Esophagus (tissue), 2 donors: ENCODE data around the gene RBM38. TPM values are rescaled to one million over a fixed set of nuclear protein-coding genes. Genes with fewer than 3 reads are reported as not detected.

ENCODE experiments used
- H3K27ac ChIP-seq, 2 donors: one replicate each; pipeline ENCODE4 v1.5.1; 2013; ENCODE audit warnings: low read depth in 2 of 2, mild to moderate bottlenecking in 2 of 2, inconsistent platforms in 1 of 2, low read length in 1 of 2, moderate library complexity in 1 of 2
- H3K27me3 ChIP-seq, 2 donors: one replicate each; pipeline ENCODE4 v1.6.1; 2013; ENCODE audit warnings: low read length in 2 of 2, control low read depth in 1 of 2, mild to moderate bottlenecking in 1 of 2; ENCODE audit not compliant: insufficient read depth in 2 of 2, control insufficient read depth in 1 of 2
- H3K36me3 ChIP-seq, 2 donors: one replicate each; pipeline ENCODE4 v1.6.1; 2013; ENCODE audit warnings: low read length in 1 of 2; ENCODE audit not compliant: control insufficient read depth in 2 of 2, insufficient read depth in 2 of 2
- H3K4me1 ChIP-seq, 2 donors: one replicate each; pipeline ENCODE4 v1.6.1; 2013; ENCODE audit warnings: low read length in 1 of 2; ENCODE audit not compliant: control insufficient read depth in 2 of 2, insufficient read depth in 2 of 2
- H3K4me3 ChIP-seq, 2 donors: one replicate each; pipeline ENCODE4 v1.5.1; 2013; ENCODE audit warnings: low read length in 2 of 2, mild to moderate bottlenecking in 2 of 2, low read depth in 1 of 2, moderate library complexity in 1 of 2
- H3K9me3 ChIP-seq, 2 donors: one replicate each; pipeline ENCODE4 v1.6.1; 2013; ENCODE audit warnings: mild to moderate bottlenecking in 2 of 2, low read depth in 1 of 2, low read length in 1 of 2, moderate library complexity in 1 of 2; ENCODE audit not compliant: control insufficient read depth in 2 of 2, insufficient read depth in 1 of 2
- WGBS, 2 donors: extraction: QIAGEN DNeasy Blood & Tissue Kit; methylation state at CpG; one replicate each; pipeline ENCODE4 v1.1.7; 2013; 5-methylcytosine and 5-hydroxymethylcytosine counted together
- polyA plus RNA-seq, 2 donors: library from polyadenylated mRNA; stranded (reverse); fragments of 200-250 nt; gene quantifications; one replicate each; pipeline ENCODE4 v1.2.3, GENCODE V29; 2013
- donor health status: healthy with polysubstance abuse.
- donor health status: Bipolar disorder and iron deficiency.

Gene RBM38
- polyA plus RNA-seq, 2 donors: 10.9 to 13.8 TPM

DNA sequence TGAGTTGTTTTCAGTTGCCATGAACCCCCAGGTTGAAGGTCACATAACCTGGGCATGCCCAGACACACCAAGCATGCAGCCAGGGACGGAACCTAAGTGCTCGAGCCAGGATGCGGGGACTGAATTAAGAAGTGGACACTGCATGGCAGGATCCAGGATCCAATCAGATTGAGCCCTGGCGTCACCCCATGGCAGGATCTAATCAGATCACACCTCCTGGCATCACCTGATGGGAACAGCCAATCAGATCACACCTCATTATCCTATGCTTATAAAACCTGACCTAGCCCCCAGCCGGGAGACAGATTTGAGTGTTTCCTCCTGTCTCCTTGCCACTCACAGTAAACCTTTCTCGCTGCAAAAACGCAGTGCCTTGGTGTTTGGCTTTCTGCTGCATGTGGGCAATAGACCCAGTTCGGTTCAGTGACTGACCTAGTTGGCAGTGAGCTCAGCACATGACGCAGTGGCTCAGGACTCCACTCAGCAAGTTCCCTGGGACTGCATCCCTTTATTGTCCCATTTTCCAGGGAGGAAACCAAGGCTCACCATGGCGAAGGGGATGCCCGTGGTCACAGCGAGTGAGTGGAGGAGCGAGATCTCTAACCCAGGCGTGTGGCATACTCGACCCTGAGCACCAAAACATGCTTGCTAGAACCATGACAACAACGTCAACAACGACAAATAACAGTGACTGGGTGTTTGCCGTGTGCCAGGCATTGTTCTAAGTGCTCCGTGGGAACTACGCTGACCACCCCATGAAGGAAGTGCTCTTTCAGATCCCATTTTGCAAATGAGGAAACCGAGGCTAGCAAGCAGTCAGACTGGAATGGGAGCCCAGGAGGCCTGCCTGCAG, 66.3 kb downstream of the RBM38 start:
- no peak overlapping the region for H3K4me3 ChIP-seq
- H3K36me3 ChIP-seq: no peaks in the 10 kb centered on the region
- H3K9me3 ChIP-seq: peaks cover 0 to 3% of the 10 kb centered on the region in 2 donors
- WGBS, 2 donors: 55 to 59% methylated on average over 21 of the region's 21 CpGs
- no peaks in the 10 kb centered on the region for H3K27me3 ChIP-seq
- no peaks in the 10 kb centered on the region for H3K4me1 ChIP-seq
- H3K27ac ChIP-seq: peak overlapping the region in 1 of 2 donors; percentile 27

GRCh38 chr20:57458400-57459160, 67.4 kb downstream of the RBM38 start:
- Histone ChIP-seq H3K9me3 (peaks cover 0 to 3% of the 10 kb centered on the region in 2 donors), H3K4me1 (no peaks in the 10 kb centered on the region), H3K27ac (peak overlapping the region in 1 of 2 donors; percentile 59), H3K36me3 (no peaks in the 10 kb centered on the region), H3K4me3 (no peak overlapping the region), H3K27me3 (no peaks in the 10 kb centered on the region)
- 61% methylated on average over 7 of the region's 7 CpGs for WGBS, 2 donors

Other genes with a start within 250 kb of the RBM38 start
- 10 to 100 TPM; 17.6 to 28.7 TPM for gene BMP7, start 124.8 kb upstream of the RBM38 start, polyA plus RNA-seq
- not detected for gene SPO11, start 61.6 kb upstream of the RBM38 start, polyA plus RNA-seq
- gene RAE1, start 40.1 kb upstream of the RBM38 start, polyA plus RNA-seq: 10 to 100 TPM in 1 of 2 donors, 1 to 10 TPM in 1; 8.6 to 25.0 TPM
- gene CTCFL, start 133.7 kb downstream of the RBM38 start, polyA plus RNA-seq: not detected
- under 1 TPM; 0.12 to 0.25 TPM for gene PCK1, start 169.7 kb downstream of the RBM38 start, polyA plus RNA-seq
- gene ZBP1, start 229.0 kb downstream of the RBM38 start, polyA plus RNA-seq: under 1 TPM; 0.25 to 0.51 TPM